ENCODE data around the gene ULK4.

ULK4 gene

GRCh38 chr3:41523897-41524296 lies 438.0 kb downstream of the ULK4 start:
- H3K4me1 ChIP-seq (ENCODE audit: insufficient read depth, low read length), result 0 out of 2 replicates have a peak, but pooled peaks cover 4% of the 10 kb centered on the region
- no peaks in the 10 kb centered on the region for H3K36me3 ChIP-seq (ENCODE audit: insufficient read depth, low read length)
- H3K9ac ChIP-seq (ENCODE audit: low read depth, low read length), result no peak overlapping the region
- H3K9me3 ChIP-seq (ENCODE audit: control insufficient read depth, insufficient read depth, low read length), result no peaks in the 10 kb centered on the region

GRCh38 chr3:41522612-41523011 lies 439.3 kb downstream of the ULK4 start:
- H3K9me3 ChIP-seq (ENCODE audit: control insufficient read depth, insufficient read depth, low read length), result no peaks in the 10 kb centered on the region
- no peaks in the 10 kb centered on the region for H3K36me3 ChIP-seq (ENCODE audit: insufficient read depth, low read length)
- 0 out of 2 replicates have a peak, but pooled peaks cover 4% of the 10 kb centered on the region for H3K4me1 ChIP-seq (ENCODE audit: insufficient read depth, low read length)
- no peak overlapping the region for H3K9ac ChIP-seq (ENCODE audit: low read depth, low read length)

GRCh38 chr3:41521010-41521655 lies 440.8 kb downstream of the ULK4 start:
- 0 out of 2 replicates have a peak, but pooled peaks cover 4% of the 10 kb centered on the region for H3K4me1 ChIP-seq (ENCODE audit: insufficient read depth, low read length)
- no peaks in the 10 kb centered on the region for H3K36me3 ChIP-seq (ENCODE audit: insufficient read depth, low read length)
- H3K9me3 ChIP-seq (ENCODE audit: control insufficient read depth, insufficient read depth, low read length), result no peaks in the 10 kb centered on the region
- H3K9ac ChIP-seq (ENCODE audit: low read depth, low read length), result no peak overlapping the region

GRCh38 chr3:41519746-41520145 lies 442.2 kb downstream of the ULK4 start:
- H3K9me3 ChIP-seq (ENCODE audit: control insufficient read depth, insufficient read depth, low read length), result no peaks in the 10 kb centered on the region; the same call in 1 of the 2 replicates
- no peak overlapping the region for H3K9ac ChIP-seq (ENCODE audit: low read depth, low read length)
- no peaks in the 10 kb centered on the region for H3K36me3 ChIP-seq (ENCODE audit: insufficient read depth, low read length)
- H3K4me1 ChIP-seq (ENCODE audit: insufficient read depth, low read length), result no peaks in the 10 kb centered on the region

- Histone ChIP-seq H3K36me3 (ENCODE audit: insufficient read depth, low read length) (no peaks in the 10 kb centered on the region), H3K9me3 (ENCODE audit: control insufficient read depth, insufficient read depth, low read length) (no peaks in the 10 kb centered on the region; the same call in 1 of the 2 replicates)
Observed at GRCh38 chr3:41518626-41519025, 443.3 kb downstream of the ULK4 start.

GRCh38 chr3:41508063-41508696 lies 453.7 kb downstream of the ULK4 start:
- Histone ChIP-seq H3K9ac (ENCODE audit: low read depth, low read length) (no peak overlapping the region), H3K9me3 (ENCODE audit: control insufficient read depth, insufficient read depth, low read length) (no peaks in the 10 kb centered on the region), H3K36me3 (ENCODE audit: insufficient read depth, low read length) (no peaks in the 10 kb centered on the region), H3K4me1 (ENCODE audit: insufficient read depth, low read length) (no peaks in the 10 kb centered on the region)

More at GRCh38 chr3:41518626-41519025, 443.3 kb downstream of the ULK4 start:
- no peak overlapping the region for H3K9ac ChIP-seq (ENCODE audit: low read depth, low read length)
- no peaks in the 10 kb centered on the region for H3K4me1 ChIP-seq (ENCODE audit: insufficient read depth, low read length)

- Histone ChIP-seq H3K4me1 (ENCODE audit: insufficient read depth, low read length) (no peaks in the 10 kb centered on the region), H3K9ac (ENCODE audit: low read depth, low read length) (no peak overlapping the region), H3K9me3 (ENCODE audit: control insufficient read depth, insufficient read depth, low read length) (no peaks in the 10 kb centered on the region), H3K36me3 (ENCODE audit: insufficient read depth, low read length) (no peaks in the 10 kb centered on the region)
Observed at GRCh38 chr3:41507336-41508062, 454.4 kb downstream of the ULK4 start.

- H3K36me3 ChIP-seq (ENCODE audit: insufficient read depth, low read length), result no peaks in the 10 kb centered on the region
- H3K4me1 ChIP-seq (ENCODE audit: insufficient read depth, low read length), result no peaks in the 10 kb centered on the region
- no peak overlapping the region for H3K9ac ChIP-seq (ENCODE audit: low read depth, low read length)
- no peaks in the 10 kb centered on the region for H3K9me3 ChIP-seq (ENCODE audit: control insufficient read depth, insufficient read depth, low read length)
Observed at GRCh38 chr3:41503998-41504623, 457.8 kb downstream of the ULK4 start.

GRCh38 chr3:41502481-41502880 lies 459.4 kb downstream of the ULK4 start:
- H3K36me3 ChIP-seq (ENCODE audit: insufficient read depth, low read length), result no peaks in the 10 kb centered on the region
- H3K4me1 ChIP-seq (ENCODE audit: insufficient read depth, low read length), result no peaks in the 10 kb centered on the region
- H3K9me3 ChIP-seq (ENCODE audit: control insufficient read depth, insufficient read depth, low read length), result no peaks in the 10 kb centered on the region
- no peak overlapping the region for H3K9ac ChIP-seq (ENCODE audit: low read depth, low read length)

- Histone ChIP-seq H3K4me1 (ENCODE audit: insufficient read depth, low read length) (no peaks in the 10 kb centered on the region), H3K36me3 (ENCODE audit: insufficient read depth, low read length) (no peaks in the 10 kb centered on the region), H3K9ac (ENCODE audit: low read depth, low read length) (no peak overlapping the region), H3K9me3 (ENCODE audit: control insufficient read depth, insufficient read depth, low read length) (no peaks in the 10 kb centered on the region)
Observed at GRCh38 chr3:41502023-41502422, 459.9 kb downstream of the ULK4 start.

- H3K36me3 ChIP-seq (ENCODE audit: insufficient read depth, low read length), result no peaks in the 10 kb centered on the region
- H3K9me3 ChIP-seq (ENCODE audit: control insufficient read depth, insufficient read depth, low read length), result no peaks in the 10 kb centered on the region
- no peaks in the 10 kb centered on the region for H3K4me1 ChIP-seq (ENCODE audit: insufficient read depth, low read length)
- no peak overlapping the region for H3K9ac ChIP-seq (ENCODE audit: low read depth, low read length)
Observed at GRCh38 chr3:41498847-41499246, 463.1 kb downstream of the ULK4 start.

GRCh38 chr3:41490360-41490759 lies 471.5 kb downstream of the ULK4 start:
- Histone ChIP-seq H3K9ac (ENCODE audit: low read depth, low read length) (no peak overlapping the region), H3K36me3 (ENCODE audit: insufficient read depth, low read length) (no peaks in the 10 kb centered on the region), H3K4me1 (ENCODE audit: insufficient read depth, low read length) (no peaks in the 10 kb centered on the region), H3K9me3 (ENCODE audit: control insufficient read depth, insufficient read depth, low read length) (no peaks in the 10 kb centered on the region)

GRCh38 chr3:41489231-41489630 lies 472.7 kb downstream of the ULK4 start:
- Histone ChIP-seq H3K9ac (ENCODE audit: low read depth, low read length) (no peak overlapping the region), H3K4me1 (ENCODE audit: insufficient read depth, low read length) (no peaks in the 10 kb centered on the region), H3K36me3 (ENCODE audit: insufficient read depth, low read length) (no peaks in the 10 kb centered on the region), H3K9me3 (ENCODE audit: control insufficient read depth, insufficient read depth, low read length) (no peaks in the 10 kb centered on the region)

- no peaks in the 10 kb centered on the region for H3K9me3 ChIP-seq (ENCODE audit: control insufficient read depth, insufficient read depth, low read length)
- H3K36me3 ChIP-seq (ENCODE audit: insufficient read depth, low read length), result no peaks in the 10 kb centered on the region
Observed at GRCh38 chr3:41488501-41488900, 473.4 kb downstream of the ULK4 start.

More at GRCh38 chr3:41488501-41488900, 473.4 kb downstream of the ULK4 start:
- Histone ChIP-seq H3K4me1 (ENCODE audit: insufficient read depth, low read length) (no peaks in the 10 kb centered on the region), H3K9ac (ENCODE audit: low read depth, low read length) (no peak overlapping the region)
